ENCODE results near the gene VSIR. TPM values are rescaled to one million over a fixed set of nuclear protein-coding genes. Genes with fewer than 3 reads are reported as not detected.

Gene VSIR
- total RNA-seq, 1 experiment from 2014 or later, result 57.7 TPM

DNA sequence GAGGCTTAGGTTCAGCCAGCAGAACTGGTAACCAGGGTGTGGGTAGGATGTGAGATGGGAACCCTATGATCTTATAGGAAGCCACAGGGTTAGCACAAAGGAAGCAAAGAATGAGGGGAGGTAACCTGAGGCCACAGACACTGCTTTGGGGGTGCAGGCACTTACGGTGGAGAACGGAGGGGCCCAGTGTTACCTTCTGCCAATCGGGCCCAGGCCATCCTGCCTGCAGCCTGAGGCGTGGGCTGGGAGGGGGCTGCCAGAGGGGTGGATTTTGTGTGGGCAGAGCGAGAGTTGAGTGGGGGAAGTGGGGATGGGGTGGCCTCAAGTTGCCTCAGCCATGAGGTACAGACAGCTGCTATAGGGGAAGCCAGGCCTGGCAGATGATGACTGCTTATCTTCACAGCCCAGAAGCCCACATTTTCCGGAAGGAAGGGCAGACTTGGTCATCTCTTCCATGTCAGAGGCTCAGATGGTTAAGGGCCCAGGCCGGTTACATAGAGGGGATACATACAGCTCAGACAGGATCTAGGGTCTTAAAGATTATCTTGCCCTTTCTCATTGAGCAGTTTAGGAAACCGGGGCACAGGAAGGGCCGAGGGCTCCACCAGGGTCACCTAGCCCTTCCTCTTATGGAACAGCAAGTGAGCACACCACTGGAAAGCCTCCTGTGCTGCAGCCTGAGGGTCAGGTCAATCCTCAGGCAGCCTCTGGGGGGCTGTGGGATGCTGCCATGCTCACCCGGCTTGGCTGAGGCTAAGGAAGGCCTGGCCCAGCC lies 24.4 kb upstream of the VSIR start:
- Histone ChIP-seq H3K79me2 (ENCODE audit: low read depth) (no peaks in the 10 kb centered on the region), H3K4me3 (no peak overlapping the region), H4K20me1 (ENCODE audit: insufficient read depth) (no peaks in the 10 kb centered on the region), H3K36me3 (ENCODE audit: low read depth) (no peaks in the 10 kb centered on the region), H3K9me3 (ENCODE audit: insufficient read depth, low read depth) (no peaks in the 10 kb centered on the region), H3K9me2 (ENCODE audit: insufficient read depth) (no peaks in the 10 kb centered on the region), H3K4me1 (replicated peaks; ENCODE audit: insufficient read depth) (no peaks in the 10 kb centered on the region), H2AFZ (no peak overlapping the region), H3K4me2 (no peak overlapping the region), H3F3A (ENCODE audit: insufficient read depth, low read depth) (no peaks in the 10 kb centered on the region), H3K27ac (no peak overlapping the region), H3K27me3 (ENCODE audit: insufficient read depth, low read depth) (peaks cover 41% of the 10 kb centered on the region)
- CTCF ChIA-PET, result no interaction called here
- BruUV-seq (replicated peaks), result no TSS peak
- DNase-seq, result no peak
- intact Hi-C loops (cut with micrococcal nuclease; ENCODE audit: unreplicated experiment), result no loop called here
- POLR2A ChIA-PET (ENCODE audit: unreplicated experiment), result no interaction called here
- TF ChIP-seq EZH2 (IDR thresholded peaks at IDR 0.05; ENCODE audit: low read depth) (no peak), CTCF (conservative IDR thresholded peaks at IDR 0.05) (no peak)

- Histone ChIP-seq H3K79me2 (ENCODE audit: low read depth) (no peaks in the 10 kb centered on the region), H3K4me3 (no peak overlapping the region), H3K4me1 (replicated peaks; ENCODE audit: insufficient read depth) (no peaks in the 10 kb centered on the region), H2AFZ (no peak overlapping the region), H3K9me3 (ENCODE audit: insufficient read depth, low read depth) (no peaks in the 10 kb centered on the region), H3F3A (ENCODE audit: insufficient read depth, low read depth) (no peaks in the 10 kb centered on the region), H3K4me2 (no peak overlapping the region), H3K36me3 (ENCODE audit: low read depth) (no peaks in the 10 kb centered on the region), H3K27me3 (ENCODE audit: insufficient read depth, low read depth) (peaks cover 44% of the 10 kb centered on the region), H4K20me1 (ENCODE audit: insufficient read depth) (no peaks in the 10 kb centered on the region; the same call in 1 of the 2 replicates), H3K9me2 (ENCODE audit: insufficient read depth) (no peaks in the 10 kb centered on the region), H3K27ac (no peak overlapping the region)
- TF ChIP-seq CTCF (conservative IDR thresholded peaks at IDR 0.05), result no peak
- no peak for TF ChIP-seq EZH2 (IDR thresholded peaks at IDR 0.05; ENCODE audit: low read depth)
- CTCF ChIA-PET, result no interaction called here
- POLR2A ChIA-PET (ENCODE audit: unreplicated experiment), result interaction anchor here (0.6 kb wide), 1 partner anchor 232 kb away, joined by 4 read pairs; no protein-coding TSS in a partner anchor
- no TSS peak for BruUV-seq (replicated peaks)
- DNase-seq, result no peak
- intact Hi-C loops (cut with micrococcal nuclease; ENCODE audit: unreplicated experiment), result no loop called here
These were observed 23.6 kb upstream of the VSIR start for GRCh38 chr10:71796749-71797405.

- ChIA-PET POLR2A (ENCODE audit: unreplicated experiment) (interaction anchor here (0.7 kb wide), 1 partner anchor 176 kb away, joined by 4 read pairs; no protein-coding TSS in a partner anchor), CTCF (no interaction called here)
- intact Hi-C loops (cut with micrococcal nuclease; ENCODE audit: unreplicated experiment), result no loop called here
- BruUV-seq (replicated peaks), result no TSS peak
- no peak overlapping the region for H3K4me3 ChIP-seq
- no peak overlapping the region for H3K4me2 ChIP-seq
- no peak overlapping the region for H2AFZ ChIP-seq
- no peaks in the 10 kb centered on the region; the same call in 1 of the 2 replicates for H4K20me1 ChIP-seq (ENCODE audit: insufficient read depth)
- DNase-seq, result peak in 1 of 2 experiments; percentile 33
- no peaks in the 10 kb centered on the region for H3F3A ChIP-seq (ENCODE audit: insufficient read depth, low read depth)
- no peaks in the 10 kb centered on the region for H3K9me3 ChIP-seq (ENCODE audit: insufficient read depth, low read depth)
- no peak overlapping the region for H3K27ac ChIP-seq
- no peaks in the 10 kb centered on the region for H3K4me1 ChIP-seq (replicated peaks; ENCODE audit: insufficient read depth)
- H3K9me2 ChIP-seq (ENCODE audit: insufficient read depth), result no peaks in the 10 kb centered on the region
- TF ChIP-seq EZH2 (IDR thresholded peaks at IDR 0.05; ENCODE audit: low read depth), result no peak
- no peak for TF ChIP-seq CTCF (conservative IDR thresholded peaks at IDR 0.05)
- no peaks in the 10 kb centered on the region for H3K36me3 ChIP-seq (ENCODE audit: low read depth)
- H3K27me3 ChIP-seq (ENCODE audit: insufficient read depth, low read depth), result peaks cover 45% of the 10 kb centered on the region
- no peaks in the 10 kb centered on the region for H3K79me2 ChIP-seq (ENCODE audit: low read depth)
These were observed 21.9 kb upstream of the VSIR start for GRCh38 chr10:71795248-71795647.

Data from PC-9 (cell line).